ENCODE results near the gene KLK10.

- TF ChIP-seq POLR2A (IDR thresholded peaks at IDR 0.05) (no peak), EP300 (IDR thresholded peaks at IDR 0.05) (no peak), POLR2AphosphoS5 (IDR thresholded peaks at IDR 0.05) (no peak)
- TF ChIP-seq, protein P1, sequence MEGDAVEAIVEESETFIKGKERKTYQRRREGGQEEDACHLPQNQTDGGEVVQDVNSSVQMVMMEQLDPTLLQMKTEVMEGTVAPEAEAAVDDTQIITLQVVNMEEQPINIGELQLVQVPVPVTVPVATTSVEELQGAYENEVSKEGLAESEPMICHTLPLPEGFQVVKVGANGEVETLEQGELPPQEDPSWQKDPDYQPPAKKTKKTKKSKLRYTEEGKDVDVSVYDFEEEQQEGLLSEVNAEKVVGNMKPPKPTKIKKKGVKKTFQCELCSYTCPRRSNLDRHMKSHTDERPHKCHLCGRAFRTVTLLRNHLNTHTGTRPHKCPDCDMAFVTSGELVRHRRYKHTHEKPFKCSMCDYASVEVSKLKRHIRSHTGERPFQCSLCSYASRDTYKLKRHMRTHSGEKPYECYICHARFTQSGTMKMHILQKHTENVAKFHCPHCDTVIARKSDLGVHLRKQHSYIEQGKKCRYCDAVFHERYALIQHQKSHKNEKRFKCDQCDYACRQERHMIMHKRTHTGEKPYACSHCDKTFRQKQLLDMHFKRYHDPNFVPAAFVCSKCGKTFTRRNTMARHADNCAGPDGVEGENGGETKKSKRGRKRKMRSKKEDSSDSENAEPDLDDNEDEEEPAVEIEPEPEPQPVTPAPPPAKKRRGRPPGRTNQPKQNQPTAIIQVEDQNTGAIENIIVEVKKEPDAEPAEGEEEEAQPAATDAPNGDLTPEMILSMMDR (IDR thresholded peaks at IDR 0.05), result no peak
These were observed 43.7 kb downstream of the KLK10 start for GRCh38 chr19:50975766-50976165.

All from gastroesophageal sphincter (tissue), 3 donors.